Measurements from ENCODE around the gene FSTL4.

- no peak for TF ChIP-seq CTCF (IDR thresholded peaks at IDR 0.05; ENCODE audit: low read length)
- TF ChIP-seq EZH2 (IDR thresholded peaks at IDR 0.05; ENCODE audit: borderline replicate concordance, low read length): no peak
These were observed 92.3 kb downstream of the FSTL4 start for GRCh38 chr5:133520062-133520461.
